Thoracic aorta (tissue), 2 donors: ENCODE measurements around the gene KRTAP4-9. TPM values are rescaled to one million over a fixed set of nuclear protein-coding genes. Genes with fewer than 3 reads are reported as not detected.
A peak's percentile ranks its signal among the peaks of the same experiment; 100 is the strongest.
"Not testable (repeated sequence)": the region's sequence is repeated elsewhere in the genome, so short reads cannot be mapped to it uniquely, and the experiment has no call there.

Source experiments
- ATAC-seq: fragments of 150-250 bp; one replicate; pipeline ENCODE4 v1.8.0; 2017; ENCODE audit warnings: low read depth; ENCODE audit not compliant: insufficient number of reproducible peaks, low FRiP score
- DNase-seq: peaks from one replicate; pipeline ENCODE4 v3.0.0-alpha.2; 2020; ENCODE audit warnings: low spot score
- H3K27ac ChIP-seq, 2 donors: fragments of 200-600 bp; sonication (generic); 1 replicate in 1 of 2; 2 replicates in 1 of 2; pipeline ENCODE4 v1.5.1; 2016; ENCODE audit warnings: mild to moderate bottlenecking in 2 of 2, moderate library complexity in 2 of 2
- H3K27me3 ChIP-seq: fragments of 200-600 bp; sonication (generic); replicated peaks from 2 replicates; pipeline ENCODE4 v1.6.0; 2016; ENCODE audit warnings: mild to moderate bottlenecking; ENCODE audit not compliant: insufficient read depth
- H3K36me3 ChIP-seq: fragments of 200-600 bp; sonication (generic); one replicate; pipeline ENCODE4 v1.5.1; 2016
- H3K4me1 ChIP-seq, 2 donors: fragments of 200-600 bp; sonication (generic); 1 replicate in 1 of 2; 2 replicates in 1 of 2; pipeline versions ENCODE4 v1.5.1 to v1.6.0; 2016; ENCODE audit warnings: low read depth in 2 of 2, mild to moderate bottlenecking in 1 of 2; ENCODE audit not compliant: control insufficient read depth in 1 of 2
- H3K4me3 ChIP-seq: fragments of 200-600 bp; sonication (generic); 2 replicates; pipeline ENCODE4 v1.5.1; 2016; ENCODE audit warnings: mild to moderate bottlenecking
- H3K9me3 ChIP-seq: fragments of 200-600 bp; sonication (generic); 2 replicates; pipeline ENCODE4 v1.5.1; 2016
- CTCF ChIP-seq: fragments of 200-600 bp; sonication (generic); IDR thresholded peaks from one replicate; pipeline ENCODE4 v1.5.1; 2019; ENCODE audit warnings: antibody characterized with exemption
- total RNA-seq, 2 donors: library from RNA; depleted of rRNA; stranded (reverse); fragments of >200 nt; gene quantifications; one replicate each; pipeline versions ENCODE4 v1.1.0 to v1.2.3, GENCODE V29; 2016

The KRTAP4-9 gene
- total RNA-seq = not detected

GRCh38 chr17:41105347-41105746 lies at the start of gene KRTAP4-9:
Gene KRTAP4-9, plus strand, starts transcription at chr17:41105389. Its CDS starts 0 bp downstream, at chr17:41105389.
- not testable (repeated sequence) for H3K36me3 ChIP-seq, ATAC-seq, H3K9me3 ChIP-seq, H3K27me3 ChIP-seq, H3K4me3 ChIP-seq, DNase-seq, H3K27ac ChIP-seq, H3K4me1 ChIP-seq

- no peak for ATAC-seq
- no peak for TF ChIP-seq CTCF
- Histone ChIP-seq H3K36me3 (no peaks in the 10 kb centered on the region), H3K9me3 (no peaks in the 10 kb centered on the region), H3K27me3 (no peaks in the 10 kb centered on the region), H3K4me3 (no peak overlapping the region), H3K4me1 (peaks cover 17 to 27% of the 10 kb centered on the region in 2 donors), H3K27ac (no peak overlapping the region)
- no peak for DNase-seq
Observed at GRCh38 chr17:41057547-41057946, 47.6 kb upstream of the KRTAP4-9 start.

- no peaks in the 10 kb centered on the region for H3K36me3 ChIP-seq
- H3K27ac ChIP-seq = no peak overlapping the region
Observed at GRCh38 chr17:41058741-41059140, 46.4 kb upstream of the KRTAP4-9 start.

GRCh38 chr17:41059276-41060051 lies 45.7 kb upstream of the KRTAP4-9 start:
- H3K4me1 ChIP-seq = peaks cover 23 to 33% of the 10 kb centered on the region in 2 donors
- H3K27me3 ChIP-seq, H3K9me3 ChIP-seq, H3K27ac ChIP-seq, ATAC-seq, H3K4me3 ChIP-seq, DNase-seq, H3K36me3 ChIP-seq: not testable (repeated sequence)

More at GRCh38 chr17:41058741-41059140, 46.4 kb upstream of the KRTAP4-9 start:
- ATAC-seq (no peak), DNase-seq (no peak)
- Histone ChIP-seq H3K4me3 (no peak overlapping the region), H3K9me3 (no peaks in the 10 kb centered on the region), H3K27me3 (no peaks in the 10 kb centered on the region), H3K4me1 (peaks cover 23 to 33% of the 10 kb centered on the region in 2 donors)
- no peak for TF ChIP-seq CTCF

GRCh38 chr17:41060052-41060604 lies 45.1 kb upstream of the KRTAP4-9 start, which contains the start of gene KRTAP2-3:
Gene KRTAP2-3, minus strand, starts transcription at chr17:41060114. Its CDS starts 64 bp downstream, at chr17:41060050.
- Histone ChIP-seq H3K9me3 (no peaks in the 10 kb centered on the region), H3K4me3 (no peak within 1 kb of the TSS), H3K4me1 (peaks cover 23 to 33% of the 10 kb centered on the region in 2 donors), H3K36me3 (no peaks in the 10 kb centered on the region), H3K27ac (peak within 1 kb of the TSS; percentile 52 to 56), H3K27me3 (no peaks in the 10 kb centered on the region)
- DNase-seq = no peak
- TF ChIP-seq CTCF = no peak
- no peak for ATAC-seq

- ATAC-seq = no peak
Observed at GRCh38 chr17:41061964-41062363, 43.2 kb upstream of the KRTAP4-9 start.

More at GRCh38 chr17:41061964-41062363, 43.2 kb upstream of the KRTAP4-9 start:
- Histone ChIP-seq H3K4me1 (peaks cover 23 to 33% of the 10 kb centered on the region in 2 donors), H3K9me3 (no peaks in the 10 kb centered on the region), H3K27ac (peak overlapping the region; percentile 52 to 56), H3K27me3 (no peaks in the 10 kb centered on the region), H3K36me3 (no peaks in the 10 kb centered on the region), H3K4me3 (no peak overlapping the region)
- no peak for DNase-seq
- no peak for TF ChIP-seq CTCF
